SK-N-MC (cell line): ENCODE data around the gene PACRG.

ENCODE experiments used
- DNase-seq: peaks from one replicate; pipeline ENCODE4 v3.0.0-alpha.2; 2011; ENCODE audit warnings: low read depth, low spot score
- H3K27ac ChIP-seq: fragments of 200-600 bp; sonication (generic); 2 replicates; pipeline ENCODE4 v1.5.1; 2016; ENCODE audit warnings: mixed run types
- H3K36me3 ChIP-seq: fragments of 200-600 bp; sonication (generic); 2 replicates; pipeline ENCODE4 v1.6.1; 2017; ENCODE audit warnings: antibody characterized with exemption, low read length, mixed read lengths; ENCODE audit not compliant: insufficient read depth
- H3K4me3 ChIP-seq: fragments of 200-600 bp; sonication (generic); 2 replicates; pipeline ENCODE4 v1.5.1; 2016
- H3K9ac ChIP-seq: fragments of 200-600 bp; sonication (generic); 2 replicates; pipeline ENCODE4 v1.8.0; 2017; ENCODE audit warnings: mixed run types, mixed read lengths; ENCODE audit not compliant: insufficient read length
- H3K9me3 ChIP-seq: fragments of 200-600 bp; sonication (generic); 2 replicates; pipeline ENCODE4 v1.6.1; 2017; ENCODE audit warnings: low read depth, mild to moderate bottlenecking, antibody characterized with exemption, low read length, moderate library complexity, mixed read lengths
- EZH2 ChIP-seq: fragments of 200-600 bp; sonication (generic); IDR thresholded peaks from one replicate; pipeline ENCODE4 v1.6.1; 2017; ENCODE audit warnings: antibody characterized with exemption
- FOXP2 ChIP-seq: optimal IDR thresholded peaks from 2 replicates; pipeline ENCODE3; 2011; ENCODE audit warnings: mild to moderate bottlenecking, moderate library complexity; ENCODE audit not compliant: insufficient read depth; ENCODE audit errors: extremely low read length, control extremely low read depth
- POLR2AphosphoS5 ChIP-seq: IDR thresholded peaks from 2 replicates; pipeline ENCODE4 v1.6.1; 2012; ENCODE audit warnings: mild to moderate bottlenecking, low read depth, low read length, borderline replicate concordance

Gene PACRG

GRCh38 chr6:163014736-163015135, 287.0 kb downstream of the PACRG start:
- no peak for DNase-seq
- Histone ChIP-seq H3K36me3 (no peaks in the 10 kb centered on the region), H3K4me3 (no peak overlapping the region), H3K9ac (no peak overlapping the region), H3K27ac (no peak overlapping the region), H3K9me3 (no peaks in the 10 kb centered on the region)
- TF ChIP-seq POLR2AphosphoS5 (no peak), FOXP2 (no peak), EZH2 (no peak)

- no peaks in the 10 kb centered on the region for H3K9me3 ChIP-seq
- H3K36me3 ChIP-seq, result no peaks in the 10 kb centered on the region
- no peak overlapping the region for H3K9ac ChIP-seq
- TF ChIP-seq EZH2, result no peak
- TF ChIP-seq POLR2AphosphoS5, result no peak
- no peak for TF ChIP-seq FOXP2
- no peak overlapping the region for H3K27ac ChIP-seq
- no peak overlapping the region for H3K4me3 ChIP-seq
- no peak for DNase-seq
These were observed 290.0 kb downstream of the PACRG start for GRCh38 chr6:163017801-163018200.

- Histone ChIP-seq H3K9me3 (no peaks in the 10 kb centered on the region), H3K36me3 (no peaks in the 10 kb centered on the region), H3K4me3 (no peak overlapping the region), H3K9ac (no peak overlapping the region), H3K27ac (no peak overlapping the region)
- TF ChIP-seq POLR2AphosphoS5, result no peak
- no peak for TF ChIP-seq FOXP2
- DNase-seq, result no peak
These were observed 292.2 kb downstream of the PACRG start for GRCh38 chr6:163019926-163020325.

GRCh38 chr6:163021054-163021453, 293.3 kb downstream of the PACRG start:
- no peak for DNase-seq
- Histone ChIP-seq H3K4me3 (no peak overlapping the region), H3K9me3 (no peaks in the 10 kb centered on the region)

GRCh38 chr6:163023700-163024099, 295.9 kb downstream of the PACRG start:
- no peak for DNase-seq
- no peak for TF ChIP-seq EZH2
- Histone ChIP-seq H3K4me3 (no peak overlapping the region), H3K27ac (no peak overlapping the region), H3K9me3 (no peaks in the 10 kb centered on the region), H3K36me3 (no peaks in the 10 kb centered on the region), H3K9ac (no peak overlapping the region)

More at GRCh38 chr6:163021054-163021453, 293.3 kb downstream of the PACRG start:
- Histone ChIP-seq H3K36me3 (no peaks in the 10 kb centered on the region), H3K9ac (no peak overlapping the region), H3K27ac (no peak overlapping the region)
- TF ChIP-seq EZH2 (no peak), FOXP2 (no peak), POLR2AphosphoS5 (no peak)

GRCh38 chr6:163026893-163027292, 299.1 kb downstream of the PACRG start:
- no peak overlapping the region for H3K27ac ChIP-seq
- no peak overlapping the region for H3K9ac ChIP-seq
- TF ChIP-seq POLR2AphosphoS5 (no peak), EZH2 (no peak), FOXP2 (no peak)
- no peaks in the 10 kb centered on the region for H3K36me3 ChIP-seq
- no peaks in the 10 kb centered on the region for H3K9me3 ChIP-seq
- no peak for DNase-seq
- H3K4me3 ChIP-seq, result no peak overlapping the region

- DNase-seq, result no peak
- no peak for TF ChIP-seq EZH2
- TF ChIP-seq POLR2AphosphoS5, result no peak
- TF ChIP-seq FOXP2, result no peak
- Histone ChIP-seq H3K9me3 (no peaks in the 10 kb centered on the region), H3K36me3 (no peaks in the 10 kb centered on the region), H3K4me3 (no peak overlapping the region), H3K9ac (no peak overlapping the region), H3K27ac (no peak overlapping the region)
These were observed 303.2 kb downstream of the PACRG start for GRCh38 chr6:163030980-163031379.

GRCh38 chr6:163031931-163032330, 304.2 kb downstream of the PACRG start:
- Histone ChIP-seq H3K9ac (no peak overlapping the region), H3K9me3 (no peaks in the 10 kb centered on the region), H3K4me3 (no peak overlapping the region), H3K27ac (no peak overlapping the region), H3K36me3 (no peaks in the 10 kb centered on the region)
- TF ChIP-seq EZH2 (no peak), FOXP2 (no peak), POLR2AphosphoS5 (no peak)
- DNase-seq, result no peak

- DNase-seq, result no peak
- H3K27ac ChIP-seq, result no peak overlapping the region
- no peaks in the 10 kb centered on the region for H3K36me3 ChIP-seq
- no peak overlapping the region for H3K4me3 ChIP-seq
- H3K9ac ChIP-seq, result no peak overlapping the region
- H3K9me3 ChIP-seq, result no peaks in the 10 kb centered on the region
- no peak for TF ChIP-seq EZH2
- TF ChIP-seq POLR2AphosphoS5, result no peak
- no peak for TF ChIP-seq FOXP2
These were observed 308.4 kb downstream of the PACRG start for GRCh38 chr6:163036160-163036645.

- no peak overlapping the region for H3K4me3 ChIP-seq
- H3K36me3 ChIP-seq, result no peaks in the 10 kb centered on the region
- DNase-seq, result no peak
- no peak overlapping the region for H3K27ac ChIP-seq
- H3K9me3 ChIP-seq, result no peaks in the 10 kb centered on the region
- no peak overlapping the region for H3K9ac ChIP-seq
- TF ChIP-seq FOXP2 (no peak), POLR2AphosphoS5 (no peak), EZH2 (no peak)
These were observed 310.5 kb downstream of the PACRG start for GRCh38 chr6:163038317-163038716.
